VCaP (cell line): ENCODE results near the gene RASAL2.
A peak's percentile ranks its signal among the peaks of the same experiment; 100 is the strongest.
"Not testable (repeated sequence)": the region's sequence is repeated elsewhere in the genome, so short reads cannot be mapped to it uniquely, and the experiment has no call there.

Experiments
- H3K27ac ChIP-seq: fragments of 450-650 bp; 2 replicates; pipeline ENCODE4 v1.5.1; 2017
- CTCF ChIP-seq: fragments of 450-650 bp; conservative IDR thresholded peaks from 2 replicates; pipeline ENCODE4 v1.5.1; 2017; ENCODE audit warnings: mild to moderate bottlenecking, moderate library complexity

Gene RASAL2

DNA sequence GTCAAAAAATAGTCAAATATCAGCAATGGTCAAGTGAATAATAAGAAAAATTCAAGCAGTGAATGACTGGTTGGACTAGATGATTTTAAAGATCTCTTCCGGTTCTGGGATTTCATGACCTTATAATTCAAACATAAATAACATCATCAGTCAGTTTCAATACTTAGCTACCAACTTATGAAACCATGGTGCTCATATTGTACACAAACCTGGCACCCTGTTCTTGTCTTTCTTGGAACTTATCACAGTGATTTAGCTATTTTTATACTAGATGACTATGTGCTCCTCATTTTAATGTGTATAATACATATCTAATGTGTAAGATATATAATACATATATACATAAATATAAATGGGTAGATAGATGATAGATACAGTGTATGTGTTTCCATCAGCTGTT lies 245.9 kb downstream of the RASAL2 start:
- peak overlapping the region; percentile 72 for H3K27ac ChIP-seq
- no peak for TF ChIP-seq CTCF

DNA sequence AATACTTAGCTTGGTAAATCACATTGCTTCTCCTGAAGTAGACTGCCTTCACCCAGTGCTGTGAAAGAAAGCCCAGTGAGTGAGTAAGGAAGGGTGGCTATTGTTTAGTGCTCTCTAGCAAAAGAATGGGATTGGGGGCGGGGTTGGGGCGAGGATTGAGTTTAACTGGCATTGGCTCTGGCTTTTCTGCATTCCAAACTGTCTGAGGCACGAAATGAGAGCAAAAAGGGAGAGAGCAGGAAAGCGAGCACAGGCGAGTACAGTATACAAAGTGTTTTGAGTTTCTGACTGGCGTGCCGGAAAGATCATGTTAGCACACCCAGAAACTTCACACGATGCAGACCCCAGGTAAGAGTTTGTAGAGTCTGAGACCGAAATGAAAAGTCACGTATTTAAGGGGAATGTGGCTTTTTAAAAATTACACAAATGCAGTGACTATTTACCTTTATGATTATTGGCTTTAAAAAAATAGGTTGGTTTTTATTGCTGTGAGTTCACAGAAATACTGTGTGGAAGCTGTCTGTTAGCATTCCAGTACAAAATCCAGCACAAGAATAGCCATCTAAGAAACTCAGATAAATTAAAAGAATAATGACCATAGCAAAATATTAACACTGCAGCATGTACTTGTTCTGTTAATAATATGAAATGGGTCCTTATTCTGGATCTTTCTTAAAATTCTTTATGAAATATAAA lies 247.5 kb downstream of the RASAL2 start:
- no peak for TF ChIP-seq CTCF
- peak overlapping the region; percentile 72 for H3K27ac ChIP-seq

- H3K27ac ChIP-seq: peak overlapping the region; percentile 72
- TF ChIP-seq CTCF: no peak
Observed at GRCh38 chr1:178342745-178343144, 248.8 kb downstream of the RASAL2 start.

GRCh38 chr1:178344513-178345091 lies 250.7 kb downstream of the RASAL2 start:
- H3K27ac ChIP-seq: no peak overlapping the region; the same call in 1 of the 2 replicates
- TF ChIP-seq CTCF: peak; percentile 61

GRCh38 chr1:178345238-178345637 lies 251.3 kb downstream of the RASAL2 start:
- TF ChIP-seq CTCF: no peak
- no peak overlapping the region; the same call in 1 of the 2 replicates for H3K27ac ChIP-seq

- no peak for TF ChIP-seq CTCF
Observed at GRCh38 chr1:178345807-178346206, 251.9 kb downstream of the RASAL2 start.

GRCh38 chr1:178349801-178350200 lies 255.9 kb downstream of the RASAL2 start:
- H3K27ac ChIP-seq: no peak overlapping the region
- no peak for TF ChIP-seq CTCF

More at GRCh38 chr1:178345807-178346206, 251.9 kb downstream of the RASAL2 start:
- H3K27ac ChIP-seq: no peak overlapping the region

- H3K27ac ChIP-seq: not testable (repeated sequence)
Observed at GRCh38 chr1:178351911-178352310, 258.0 kb downstream of the RASAL2 start.
